Stimulated activated naive B cell treated with anti-CD40 and anti-IgM and Interleukin-4, amounts not matched to agents 10 μg/mL and 1 μg/mL and 100 μg/mL, for 72 hours (primary cell): ENCODE data around the gene SLC17A9.
A peak's percentile ranks its signal among the peaks of the same experiment; 100 is the strongest.

Source experiments
- ATAC-seq, 2 donors: fragments of 150-1000 bp; cut with Tn5 transposase; replicated peaks; 2 replicates each; pipeline ENCODE4 v1.10.0; 2021; ENCODE audit warnings: moderate library complexity in 1 of 2
- DNase-seq: peaks from one replicate; pipeline ENCODE4 v3.0.0; 2021
- H3K27ac Mint-ChIP-seq: one replicate; pipeline ENCODE4 v1.8.0; 2022; ENCODE audit warnings: mild to moderate bottlenecking, mixed read lengths
- H3K27me3 Mint-ChIP-seq, 2 donors: one replicate each; pipeline ENCODE4 v1.8.0; 2022; ENCODE audit warnings: mixed read lengths in 2 of 2
- H3K36me3 Mint-ChIP-seq, 2 donors: one replicate each; pipeline ENCODE4 v1.8.0; 2022; ENCODE audit warnings: mixed read lengths in 2 of 2, mild to moderate bottlenecking in 1 of 2
- H3K4me1 Mint-ChIP-seq, 2 donors: one replicate each; pipeline ENCODE4 v1.8.0; 2022; ENCODE audit warnings: mixed read lengths in 2 of 2, mild to moderate bottlenecking in 1 of 2
- H3K4me3 Mint-ChIP-seq, 2 donors: one replicate each; pipeline ENCODE4 v1.8.0; 2022; ENCODE audit warnings: mild to moderate bottlenecking in 2 of 2, mixed read lengths in 2 of 2, moderate library complexity in 1 of 2
- H3K9me3 Mint-ChIP-seq, 2 donors: one replicate each; pipeline ENCODE4 v1.8.0; 2022; ENCODE audit warnings: mixed read lengths in 2 of 2, mild to moderate bottlenecking in 1 of 2

The SLC17A9 gene, protein sequence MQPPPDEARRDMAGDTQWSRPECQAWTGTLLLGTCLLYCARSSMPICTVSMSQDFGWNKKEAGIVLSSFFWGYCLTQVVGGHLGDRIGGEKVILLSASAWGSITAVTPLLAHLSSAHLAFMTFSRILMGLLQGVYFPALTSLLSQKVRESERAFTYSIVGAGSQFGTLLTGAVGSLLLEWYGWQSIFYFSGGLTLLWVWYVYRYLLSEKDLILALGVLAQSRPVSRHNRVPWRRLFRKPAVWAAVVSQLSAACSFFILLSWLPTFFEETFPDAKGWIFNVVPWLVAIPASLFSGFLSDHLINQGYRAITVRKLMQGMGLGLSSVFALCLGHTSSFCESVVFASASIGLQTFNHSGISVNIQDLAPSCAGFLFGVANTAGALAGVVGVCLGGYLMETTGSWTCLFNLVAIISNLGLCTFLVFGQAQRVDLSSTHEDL

DNA sequence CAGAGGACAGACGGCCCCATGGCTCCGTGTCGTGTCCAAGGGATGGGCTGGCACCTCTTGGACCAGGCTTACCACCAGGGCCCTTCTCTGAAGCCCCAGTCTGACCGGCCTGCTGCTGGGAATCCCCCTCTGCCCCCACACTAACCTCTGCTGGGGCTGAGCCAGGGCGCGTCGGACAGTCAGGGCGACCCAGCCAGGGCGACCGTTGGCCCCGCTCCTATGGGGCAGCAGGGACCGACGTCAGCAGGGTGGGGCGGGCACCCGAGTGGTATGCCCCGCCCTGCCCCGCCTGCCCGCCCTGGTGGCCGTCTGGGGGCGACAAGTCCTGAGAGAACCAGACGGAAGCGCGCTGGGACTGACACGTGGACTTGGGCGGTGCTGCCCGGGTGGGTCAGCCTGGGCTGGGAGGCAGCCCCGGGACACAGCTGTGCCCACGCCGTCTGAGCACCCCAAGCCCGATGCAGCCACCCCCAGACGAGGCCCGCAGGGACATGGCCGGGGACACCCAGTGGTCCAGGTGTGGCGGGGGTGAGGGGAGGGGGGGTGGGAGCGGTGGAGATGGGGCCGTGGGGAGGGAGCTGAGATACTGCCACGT is at the start of gene SLC17A9:
Gene SLC17A9, plus strand, starts transcription at position 337 of the 595 bp plus-strand sequence. Its CDS starts 122 bp downstream, at position 459.
- ATAC-seq: peak; percentile 62 to 65
- Mint-ChIP-seq H3K9me3 (peaks cover 0 to 3% of the 10 kb centered on the region in 2 donors), H3K27me3 (no peaks in the 10 kb centered on the region), H3K27ac (peak within 1 kb of the TSS; percentile 97), H3K4me1 (peaks cover 23 to 63% of the 10 kb centered on the region in 2 donors), H3K4me3 (peak within 1 kb of the TSS; percentile 82 to 85), H3K36me3 (peaks cover 36 to 57% of the 10 kb centered on the region in 2 donors)
- DNase-seq: peak; percentile 83

DNA sequence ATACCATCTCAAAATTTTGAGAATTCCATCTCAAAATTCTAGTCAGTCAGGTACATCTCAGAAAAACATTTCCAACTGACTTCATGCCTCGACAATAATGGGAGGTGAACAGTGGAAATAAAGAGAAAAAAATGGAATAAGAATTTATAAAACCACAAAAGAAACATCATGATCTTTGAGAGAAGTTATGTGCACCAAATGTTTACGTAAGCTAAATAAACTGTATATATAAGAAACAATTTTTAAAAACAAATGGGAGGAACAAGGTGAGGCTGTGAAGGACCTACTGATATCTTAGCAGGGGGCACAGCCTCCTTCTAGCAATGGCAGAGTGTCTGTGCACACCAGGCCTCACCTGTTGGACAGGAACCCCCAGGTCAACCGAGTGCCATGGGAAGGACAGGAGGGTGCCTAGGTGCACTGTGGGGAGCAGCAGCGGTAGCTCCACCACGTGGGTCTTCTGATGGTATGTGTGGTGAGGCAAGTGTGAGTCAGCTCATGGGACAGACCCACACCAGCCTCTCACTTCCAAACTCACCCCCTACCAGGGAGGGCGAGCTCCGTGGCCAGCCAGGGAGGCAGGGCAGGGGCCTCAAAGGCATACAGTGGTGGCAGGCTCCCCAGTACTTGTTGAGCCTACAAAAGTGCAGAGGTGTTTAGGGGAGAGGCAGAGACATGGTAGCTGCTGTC is 49.4 kb upstream of the SLC17A9 start:
- no peak overlapping the region for H3K27ac Mint-ChIP-seq

DNA sequence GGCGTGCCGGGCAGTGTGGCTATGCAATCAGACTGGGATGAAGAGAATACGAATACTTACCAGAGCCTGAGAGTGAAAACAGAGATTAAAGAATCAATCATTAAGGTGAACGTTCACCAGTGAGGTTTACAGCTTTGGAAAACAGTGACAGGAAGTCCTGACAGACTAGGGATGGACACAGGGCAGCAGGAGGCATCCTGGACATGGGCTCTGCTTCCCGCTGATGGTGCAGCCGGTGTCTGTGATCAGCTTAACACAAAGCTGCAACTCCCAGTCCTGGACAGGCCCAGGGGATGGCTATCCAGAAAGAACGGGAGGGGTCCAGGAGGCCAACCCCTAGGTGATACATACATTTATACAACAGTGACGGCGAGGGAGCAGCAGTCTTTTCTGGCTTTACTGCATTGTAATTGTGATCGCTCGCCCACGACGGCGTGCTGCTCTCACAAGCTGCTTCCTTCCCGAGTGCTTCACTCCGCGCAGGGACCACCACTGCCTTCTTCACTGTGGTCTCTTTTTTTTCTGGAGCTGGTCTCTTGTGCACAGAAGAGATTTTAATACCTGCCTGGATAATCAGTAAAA is 46.9 kb upstream of the SLC17A9 start:
- Mint-ChIP-seq H3K9me3 (no peaks in the 10 kb centered on the region), H3K27me3 (no peaks in the 10 kb centered on the region), H3K4me3 (no peak overlapping the region), H3K27ac (peak overlapping the region; percentile 65), H3K4me1 (peaks cover 4 to 33% of the 10 kb centered on the region in 2 donors), H3K36me3 (peaks cover 45 to 63% of the 10 kb centered on the region in 2 donors)
- ATAC-seq (no peak), DNase-seq (no peak)

More for the DNA sequence above, 49.4 kb upstream of the SLC17A9 start:
- Mint-ChIP-seq H3K27me3 (no peaks in the 10 kb centered on the region), H3K36me3 (peaks cover 33 to 56% of the 10 kb centered on the region in 2 donors), H3K4me3 (no peak overlapping the region), H3K4me1 (peaks cover 17 to 40% of the 10 kb centered on the region in 2 donors), H3K9me3 (no peaks in the 10 kb centered on the region)
- ATAC-seq (no peak), DNase-seq (no peak)

DNA sequence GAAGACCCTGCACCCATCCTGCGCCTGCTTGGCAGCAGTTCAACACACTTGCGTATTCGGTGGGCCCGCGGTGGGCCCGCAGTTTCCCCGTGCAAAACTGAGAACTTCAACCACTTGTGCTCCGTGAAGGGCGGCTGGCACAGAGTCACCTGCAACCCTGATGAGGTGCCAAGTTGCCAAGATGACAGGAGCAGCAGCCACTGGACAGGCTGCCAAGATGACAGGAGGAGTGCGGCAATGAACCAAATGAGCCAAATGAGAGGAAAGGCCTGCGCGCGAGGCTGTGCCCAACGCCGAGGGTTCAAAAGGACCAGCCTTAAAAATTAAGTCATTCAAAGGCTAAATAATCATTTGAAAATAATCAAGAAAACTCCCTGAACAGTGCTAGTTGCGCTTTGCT is 46.3 kb upstream of the SLC17A9 start:
- DNase-seq (no peak), ATAC-seq (no peak)
- Mint-ChIP-seq H3K9me3 (no peaks in the 10 kb centered on the region), H3K27me3 (no peaks in the 10 kb centered on the region), H3K36me3 (peaks cover 49 to 66% of the 10 kb centered on the region in 2 donors), H3K4me3 (no peak overlapping the region), H3K27ac (peak overlapping the region; percentile 65), H3K4me1 (peaks cover 4 to 32% of the 10 kb centered on the region in 2 donors)

DNA sequence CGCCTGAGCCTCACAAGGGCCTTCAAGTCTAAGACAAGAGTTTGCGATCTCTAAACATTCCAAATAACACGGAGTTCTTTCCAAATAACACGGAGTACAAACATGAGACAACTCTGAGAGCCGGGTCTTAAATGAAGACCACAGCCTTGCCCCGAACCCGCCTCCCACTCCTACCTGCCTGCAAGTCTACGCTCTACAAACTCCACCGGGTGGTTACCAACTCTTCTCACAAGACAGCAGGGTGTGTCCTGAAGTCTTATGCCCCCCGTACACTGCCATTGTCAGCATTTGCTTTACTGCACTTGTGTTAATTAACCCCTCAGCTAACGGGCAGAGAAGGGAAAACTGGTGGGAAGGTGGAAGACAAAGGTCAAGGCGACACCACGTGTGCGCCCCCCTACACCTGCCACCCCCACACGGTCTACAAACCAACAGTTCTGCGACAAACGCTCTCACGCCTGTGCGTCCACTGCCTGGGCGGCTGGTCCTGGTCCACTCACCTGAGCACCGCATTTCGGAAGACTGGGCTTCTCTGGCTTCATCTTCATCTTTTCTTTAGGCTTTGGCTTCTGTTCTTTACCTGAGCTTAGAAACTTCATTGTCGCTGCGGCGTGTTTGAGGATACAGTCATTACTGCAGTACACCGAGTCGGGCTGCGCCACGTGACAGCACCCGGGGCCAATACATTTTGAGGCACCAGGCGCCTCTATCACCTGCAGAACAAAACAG is 45.7 kb upstream of the SLC17A9 start:
- ATAC-seq: no peak
- Mint-ChIP-seq H3K27me3 (no peaks in the 10 kb centered on the region), H3K27ac (no peak overlapping the region), H3K36me3 (peaks cover 51 to 69% of the 10 kb centered on the region in 2 donors), H3K4me3 (no peak overlapping the region), H3K4me1 (peaks cover 4 to 31% of the 10 kb centered on the region in 2 donors), H3K9me3 (no peaks in the 10 kb centered on the region)
- no peak for DNase-seq

DNA sequence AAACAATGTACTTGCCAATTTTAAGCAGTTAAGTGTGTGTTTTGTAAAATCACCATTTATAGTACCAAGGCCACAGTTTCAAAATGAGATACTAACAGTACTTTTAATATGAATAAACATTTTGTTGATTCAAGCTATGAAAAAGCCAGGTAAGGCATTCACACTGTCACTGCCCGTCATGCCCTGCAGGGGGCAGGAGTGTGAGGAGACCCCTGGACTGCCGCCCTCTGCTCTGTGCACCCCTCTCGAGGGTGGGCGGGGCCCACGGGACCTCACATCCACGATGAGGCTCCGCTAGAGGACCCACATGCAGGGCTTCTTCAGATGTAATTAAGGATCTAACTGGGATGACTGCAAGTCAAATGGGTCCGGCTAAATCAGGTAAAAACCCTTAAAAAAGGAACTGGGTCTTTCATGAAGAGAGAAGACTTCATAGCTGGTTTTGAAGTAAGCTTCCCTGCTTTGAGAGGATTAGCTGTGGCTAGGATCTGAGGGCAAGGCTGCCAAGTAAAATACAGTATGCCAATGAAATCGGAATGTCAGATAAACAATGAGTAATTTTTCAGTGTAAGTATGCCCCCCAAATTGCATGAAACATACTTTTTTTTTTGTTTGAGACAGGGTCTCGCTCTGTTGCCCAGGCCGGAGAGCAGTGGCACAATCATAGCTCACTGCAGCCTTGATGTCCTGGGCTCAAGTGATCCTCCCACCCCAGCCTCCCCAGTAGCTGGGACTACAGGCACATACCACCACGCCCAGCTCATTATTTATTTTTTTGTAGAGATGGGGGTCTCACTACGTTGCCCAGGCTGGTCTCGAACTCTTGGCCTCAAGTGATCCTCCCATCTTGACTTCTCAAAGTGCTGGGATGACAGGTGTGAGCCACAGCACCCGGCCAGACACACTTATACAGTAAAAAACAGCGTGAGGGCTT is 44.9 kb upstream of the SLC17A9 start:
- Mint-ChIP-seq H3K36me3 (peaks cover 50 to 66% of the 10 kb centered on the region in 2 donors), H3K4me3 (no peak overlapping the region), H3K4me1 (peaks cover 4 to 31% of the 10 kb centered on the region in 2 donors), H3K27me3 (no peaks in the 10 kb centered on the region), H3K9me3 (no peaks in the 10 kb centered on the region), H3K27ac (no peak overlapping the region)
- ATAC-seq (peak; percentile 62 to 63), DNase-seq (no peak)

DNA sequence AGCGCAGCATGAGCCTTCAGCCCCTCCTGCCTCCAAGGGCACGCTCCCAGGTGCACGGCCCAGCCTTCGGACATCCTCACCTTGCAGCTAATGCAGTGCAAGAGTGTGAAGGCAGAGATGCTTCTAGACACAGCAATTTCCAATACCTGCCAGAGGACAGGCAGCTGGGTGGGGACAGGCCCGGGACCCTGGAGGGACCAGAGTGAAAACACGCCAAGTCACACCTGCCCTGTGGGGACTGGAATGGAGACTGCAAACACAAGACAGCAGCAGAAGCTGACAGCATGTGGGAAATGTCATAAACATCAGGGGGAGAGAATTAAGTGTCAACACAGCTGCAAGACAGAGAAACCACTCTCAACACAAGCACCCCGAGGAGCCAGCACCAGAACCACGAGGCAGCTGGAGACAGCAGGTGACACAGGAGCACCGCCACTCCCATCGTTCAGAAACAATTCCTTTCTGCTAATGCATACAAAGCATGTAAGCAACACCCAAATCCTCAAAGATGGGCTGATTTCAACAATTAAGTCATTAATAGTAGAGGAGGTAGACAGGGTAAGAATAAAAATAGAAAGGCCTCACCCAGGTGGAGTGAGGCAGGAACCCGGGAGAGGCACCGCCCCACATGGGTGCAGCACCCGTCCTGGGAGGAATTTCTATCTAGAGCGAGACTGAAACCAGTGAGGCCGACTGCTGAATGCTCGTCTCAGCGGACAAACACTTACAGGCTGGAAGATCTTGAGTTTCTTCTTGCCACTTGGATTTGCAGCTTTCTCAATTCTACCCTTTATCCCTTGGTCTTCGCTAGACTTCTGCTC is 43.3 kb upstream of the SLC17A9 start:
- ATAC-seq (no peak), DNase-seq (no peak)
- Mint-ChIP-seq H3K4me1 (peaks cover 4 to 37% of the 10 kb centered on the region in 2 donors), H3K9me3 (no peaks in the 10 kb centered on the region), H3K27ac (peak overlapping the region; percentile 65), H3K4me3 (no peak overlapping the region), H3K36me3 (peaks cover 52 to 60% of the 10 kb centered on the region in 2 donors), H3K27me3 (no peaks in the 10 kb centered on the region)

DNA sequence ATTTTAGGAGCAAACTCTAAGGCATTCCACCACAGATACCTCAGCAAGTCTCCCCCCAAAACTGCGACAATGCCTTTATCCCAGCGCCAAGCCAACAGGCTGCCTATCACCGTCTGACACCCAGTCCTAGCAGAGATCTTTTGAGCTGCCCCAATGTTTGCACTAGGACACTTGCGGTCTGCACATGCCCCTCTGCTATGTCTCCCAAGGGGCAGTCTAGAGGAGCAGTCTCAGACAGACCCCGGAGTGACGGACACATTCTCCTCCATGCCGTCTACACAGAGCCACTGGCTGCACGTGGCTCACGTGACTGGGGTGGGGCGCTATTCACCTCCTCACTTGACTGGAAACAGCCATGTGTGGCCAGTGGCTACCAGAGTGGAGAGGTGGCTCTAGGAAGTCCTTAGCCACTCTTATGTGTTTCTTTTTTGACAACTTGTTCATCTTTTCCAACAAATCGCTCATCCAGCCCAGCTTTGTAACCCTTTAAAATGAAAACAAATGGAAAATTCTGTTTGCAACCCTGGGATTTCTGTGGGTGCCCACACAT is 42.2 kb upstream of the SLC17A9 start:
- Mint-ChIP-seq H3K27ac (peak overlapping the region; percentile 37), H3K4me3 (no peak overlapping the region), H3K36me3 (peaks cover 50 to 55% of the 10 kb centered on the region in 2 donors), H3K9me3 (no peaks in the 10 kb centered on the region), H3K4me1 (peaks cover 8 to 48% of the 10 kb centered on the region in 2 donors), H3K27me3 (no peaks in the 10 kb centered on the region)
- ATAC-seq (no peak), DNase-seq (no peak)

DNA sequence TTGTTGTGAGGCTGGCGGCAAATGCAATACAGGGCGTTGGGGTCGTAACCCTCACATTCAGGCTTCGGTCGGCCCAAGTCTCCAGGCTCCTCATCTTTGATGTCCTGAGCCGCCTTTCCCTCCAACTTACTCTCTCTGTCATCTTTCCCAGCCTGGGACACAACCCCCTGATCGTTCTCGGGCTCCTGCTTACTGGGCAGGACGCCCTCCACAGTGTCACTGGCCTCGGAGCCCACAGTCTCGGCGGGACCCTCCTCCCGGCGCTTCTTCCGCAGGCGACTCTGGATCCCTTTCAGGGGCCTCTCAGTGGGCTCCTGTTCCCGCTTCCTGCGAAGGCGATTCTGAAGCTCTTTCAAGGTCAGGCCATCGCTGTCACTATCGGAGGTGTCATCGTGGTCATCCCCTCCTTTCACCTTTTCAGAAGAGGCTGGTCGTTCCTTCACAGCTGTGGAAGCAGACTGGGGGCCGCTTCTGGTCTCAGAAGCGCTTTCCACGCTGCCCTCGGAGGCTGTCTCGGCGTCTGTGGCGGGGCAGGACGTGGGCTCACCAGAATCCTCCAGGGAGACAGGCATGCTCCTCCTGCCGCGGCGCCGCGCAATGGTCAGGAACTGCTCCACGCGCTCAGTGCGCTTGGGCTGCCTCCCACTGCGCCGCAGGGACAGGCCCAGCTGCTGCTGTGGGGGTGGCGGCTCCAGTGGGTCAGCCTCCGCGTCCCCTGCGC is 41.6 kb upstream of the SLC17A9 start:
- ATAC-seq: no peak
- Mint-ChIP-seq H3K36me3 (peaks cover 45 to 51% of the 10 kb centered on the region in 2 donors), H3K27ac (peak overlapping the region; percentile 42), H3K4me1 (peaks cover 8 to 54% of the 10 kb centered on the region in 2 donors), H3K4me3 (no peak overlapping the region), H3K9me3 (no peaks in the 10 kb centered on the region), H3K27me3 (no peaks in the 10 kb centered on the region)
- no peak for DNase-seq

DNA sequence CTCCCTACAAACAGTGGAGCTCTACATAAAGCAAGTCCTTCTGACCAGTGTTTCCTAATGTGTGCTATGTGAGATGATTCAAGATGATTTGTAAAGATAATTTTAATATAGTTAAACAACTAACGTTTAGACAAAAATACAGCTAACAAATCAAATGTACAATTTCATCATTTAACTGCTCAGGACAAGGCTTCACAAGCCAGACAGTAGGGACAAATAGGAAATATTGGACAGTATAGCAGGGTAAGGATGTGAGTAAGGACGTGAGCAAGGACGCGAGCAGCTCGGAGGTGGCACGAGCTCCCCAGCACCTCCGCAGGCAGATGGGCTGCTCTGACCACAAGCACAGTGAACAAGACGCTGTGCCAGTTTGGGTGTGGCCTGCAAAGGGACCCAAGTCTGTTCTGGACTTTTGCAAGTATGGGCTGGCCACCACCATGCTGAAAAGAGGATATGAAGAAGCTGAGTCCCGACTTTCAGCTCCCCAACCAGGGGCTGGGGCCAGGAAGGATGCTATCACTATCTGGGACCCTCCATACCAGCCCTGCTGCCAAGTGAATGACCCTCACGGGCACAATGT is 40.7 kb upstream of the SLC17A9 start:
- Mint-ChIP-seq H3K9me3 (no peaks in the 10 kb centered on the region), H3K4me1 (peaks cover 11 to 59% of the 10 kb centered on the region in 2 donors), H3K36me3 (peaks cover 37 to 47% of the 10 kb centered on the region in 2 donors), H3K4me3 (no peak overlapping the region), H3K27ac (peak overlapping the region; percentile 69), H3K27me3 (no peaks in the 10 kb centered on the region)
- ATAC-seq (no peak), DNase-seq (no peak)

DNA sequence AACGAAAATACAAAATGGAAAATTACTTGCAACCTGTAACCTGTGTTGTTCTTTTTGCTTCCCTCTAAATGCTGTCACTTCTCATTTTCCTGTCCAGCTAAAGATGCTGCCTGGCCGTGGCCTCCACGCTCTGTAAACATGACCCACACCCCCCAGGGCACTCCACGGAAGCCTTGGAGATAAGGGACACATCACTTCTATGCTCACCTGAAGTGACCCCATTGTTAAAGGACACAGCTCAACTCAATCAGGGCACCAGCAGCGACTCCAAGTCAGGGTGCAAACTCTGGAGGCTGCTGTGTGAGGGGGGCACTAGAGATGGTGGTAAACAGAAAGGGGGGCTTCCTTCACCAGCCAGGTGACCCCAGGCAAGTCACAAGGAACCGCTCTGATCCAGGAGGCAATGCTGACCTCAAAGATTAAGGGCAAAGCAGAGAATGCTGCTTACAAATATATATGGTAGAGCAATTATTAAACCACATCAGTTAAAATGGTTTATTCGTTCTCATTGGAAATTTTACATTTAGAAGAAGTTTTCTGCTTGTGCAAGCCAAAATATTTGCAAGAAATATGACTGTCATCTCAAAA is 39.4 kb upstream of the SLC17A9 start:
- DNase-seq (no peak), ATAC-seq (no peak)
- Mint-ChIP-seq H3K36me3 (peaks cover 31 to 36% of the 10 kb centered on the region in 2 donors), H3K27me3 (no peaks in the 10 kb centered on the region), H3K4me1 (peaks cover 21 to 62% of the 10 kb centered on the region in 2 donors), H3K27ac (no peak overlapping the region), H3K9me3 (no peaks in the 10 kb centered on the region), H3K4me3 (no peak overlapping the region)
